Large intestine (tissue), 3 donors: ENCODE measurements around the gene MAP4K4. TPM values are rescaled to one million over a fixed set of nuclear protein-coding genes. Genes with fewer than 3 reads are reported as not detected.
"Not testable (repeated sequence)": the region's sequence is repeated elsewhere in the genome, so short reads cannot be mapped to it uniquely, and the experiment has no call there.

Experiments
- DNase-seq, 2 donors: peaks; one replicate each; pipeline versions ENCODE4 v3.0.0 to v3.0.0-alpha.2; 2013
- H3K27ac ChIP-seq: one replicate; pipeline ENCODE4 v1.5.1; 2013; ENCODE audit warnings: low read length
- H3K27me3 ChIP-seq: 2 replicates; pipeline ENCODE4 v1.6.1; 2013; ENCODE audit warnings: low read length; ENCODE audit not compliant: control insufficient read depth, insufficient read depth
- H3K36me3 ChIP-seq: 2 replicates; pipeline ENCODE4 v1.6.1; 2013; ENCODE audit warnings: low read length; ENCODE audit not compliant: control insufficient read depth, insufficient read depth
- H3K4me1 ChIP-seq: one replicate; pipeline ENCODE4 v1.6.1; 2013; ENCODE audit warnings: low read length; ENCODE audit not compliant: control insufficient read depth, insufficient read depth
- H3K4me3 ChIP-seq: one replicate; pipeline ENCODE4 v1.5.1; 2013; ENCODE audit warnings: low read length
- H3K9me3 ChIP-seq: one replicate; pipeline ENCODE4 v1.6.1; 2013; ENCODE audit warnings: mild to moderate bottlenecking, low read depth, low read length, moderate library complexity; ENCODE audit not compliant: control insufficient read depth
- WGBS: methylation state at CpG from one replicate; pipeline ENCODE4 v1.1.5; 2013; ENCODE audit warnings: low lambda C conversion rate; ENCODE audit not compliant: insufficient coverage; 5-methylcytosine and 5-hydroxymethylcytosine counted together
- polyA plus RNA-seq: library from polyadenylated mRNA; unstranded; fragments of 120-200 nt; gene quantifications from one replicate; pipeline ENCODE4 v1.2.1, GENCODE V29; 2013

Gene MAP4K4
- polyA plus RNA-seq, 1 donor, result 39.5 TPM

DNA sequence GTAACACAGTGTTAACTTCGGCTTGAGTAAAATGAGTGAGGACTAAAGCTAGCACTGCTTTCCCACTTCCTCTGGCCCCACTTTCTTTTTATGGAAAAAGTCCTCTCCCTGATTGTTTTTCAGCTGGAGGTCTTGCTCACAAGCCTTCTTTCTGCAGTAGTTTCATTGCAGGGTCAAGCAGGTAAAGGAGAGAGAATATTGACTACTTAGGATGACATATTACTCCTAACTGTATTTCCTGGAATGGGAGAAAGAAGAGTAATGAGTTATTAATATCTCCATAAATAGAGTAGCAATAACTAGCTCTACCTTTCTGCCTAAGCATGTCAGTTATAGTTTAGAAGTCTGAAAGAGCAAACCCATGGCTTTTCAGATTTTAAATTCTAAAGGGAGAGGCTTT lies 45.0 kb downstream of the MAP4K4 start:
- no peaks in the 10 kb centered on the region for H3K27me3 ChIP-seq
- H3K4me1 ChIP-seq, result peaks cover 11% of the 10 kb centered on the region
- WGBS, result no CpG with 5 or more reads among the region's 1 CpG
- DNase-seq, result no peak
- no peaks in the 10 kb centered on the region for H3K9me3 ChIP-seq
- H3K4me3 ChIP-seq, result no peak overlapping the region
- H3K27ac ChIP-seq, result no peak overlapping the region
- H3K36me3 ChIP-seq, result no peaks in the 10 kb centered on the region

GRCh38 chr2:101743288-101743687 lies 45.8 kb downstream of the MAP4K4 start:
- DNase-seq, result no peak

DNA sequence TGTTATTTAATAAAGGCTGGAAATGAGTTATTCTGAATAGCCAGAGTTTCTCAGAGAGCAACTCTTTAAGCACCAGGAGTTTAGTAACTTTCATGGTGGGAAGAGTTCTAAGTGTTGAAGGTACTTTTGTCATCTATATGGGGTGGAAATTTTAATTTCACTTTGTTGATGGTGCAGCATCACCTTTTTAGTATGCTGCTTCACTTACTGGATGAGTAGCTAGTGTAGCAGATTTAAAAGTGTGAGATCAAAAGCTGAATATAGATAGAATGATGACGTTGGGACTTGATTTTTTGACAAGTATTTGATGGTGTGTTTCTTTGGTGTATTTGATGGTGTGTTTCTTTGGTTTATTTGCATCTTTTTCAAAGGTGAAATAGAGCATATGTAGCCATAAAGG lies 47.3 kb downstream of the MAP4K4 start:
- H3K27ac ChIP-seq, result no peak overlapping the region
- H3K4me1 ChIP-seq, result peaks cover 7% of the 10 kb centered on the region
- H3K27me3 ChIP-seq, result no peaks in the 10 kb centered on the region
- no peaks in the 10 kb centered on the region for H3K36me3 ChIP-seq
- WGBS, result no CpG with 5 or more reads among the region's 1 CpG
- H3K9me3 ChIP-seq, result no peaks in the 10 kb centered on the region
- no peak for DNase-seq
- H3K4me3 ChIP-seq, result no peak overlapping the region

More at GRCh38 chr2:101743288-101743687, 45.8 kb downstream of the MAP4K4 start:
- Histone ChIP-seq H3K4me3 (no peak overlapping the region), H3K27me3 (no peaks in the 10 kb centered on the region), H3K36me3 (no peaks in the 10 kb centered on the region), H3K4me1 (peaks cover 7% of the 10 kb centered on the region), H3K27ac (no peak overlapping the region), H3K9me3 (no peaks in the 10 kb centered on the region)
- WGBS, result 100% methylated on average over 1 of the region's 3 CpGs

- Histone ChIP-seq H3K27me3 (no peaks in the 10 kb centered on the region), H3K9me3 (no peaks in the 10 kb centered on the region), H3K36me3 (no peaks in the 10 kb centered on the region), H3K4me1 (peaks cover 7% of the 10 kb centered on the region), H3K27ac (no peak overlapping the region), H3K4me3 (no peak overlapping the region)
- no CpG with 5 or more reads among the region's 4 CpGs for WGBS
- DNase-seq, result no peak
These were observed 48.5 kb downstream of the MAP4K4 start for GRCh38 chr2:101745711-101746694.

- Histone ChIP-seq H3K9me3 (no peaks in the 10 kb centered on the region), H3K36me3 (no peaks in the 10 kb centered on the region), H3K4me3 (no peak overlapping the region), H3K27ac (no peak overlapping the region), H3K4me1 (no peaks in the 10 kb centered on the region), H3K27me3 (no peaks in the 10 kb centered on the region)
- WGBS, result no CpG with 5 or more reads among the region's 1 CpG
- DNase-seq, result no peak
These were observed 50.5 kb downstream of the MAP4K4 start for GRCh38 chr2:101748000-101748399.

GRCh38 chr2:101748462-101748861 lies 51.0 kb downstream of the MAP4K4 start:
- WGBS, result no CpG with 5 or more reads among the region's 4 CpGs
- not testable (repeated sequence) for H3K9me3 ChIP-seq, H3K4me3 ChIP-seq, DNase-seq, H3K27me3 ChIP-seq, H3K27ac ChIP-seq, H3K4me1 ChIP-seq, H3K36me3 ChIP-seq

DNA sequence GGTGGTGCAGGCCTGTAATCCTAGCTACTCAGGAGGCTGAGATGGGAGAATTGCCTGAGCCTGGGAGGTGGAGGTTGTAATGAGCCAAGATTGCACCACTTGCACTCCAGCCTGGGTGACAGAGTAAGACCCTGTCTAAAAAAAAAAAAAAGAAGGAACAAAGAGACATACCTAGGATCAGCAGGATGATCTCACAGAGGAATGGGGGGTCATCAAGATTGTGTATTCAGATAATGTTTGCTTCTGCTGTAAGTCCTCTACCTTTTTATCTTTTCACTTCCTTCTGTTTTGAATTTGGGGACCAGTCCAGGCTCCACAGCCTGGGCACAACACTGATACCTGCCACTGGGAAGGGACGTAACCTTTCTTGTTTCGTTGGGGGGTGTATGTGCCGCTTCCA lies 53.2 kb downstream of the MAP4K4 start:
- no peak overlapping the region for H3K4me3 ChIP-seq
- H3K27ac ChIP-seq, result no peak overlapping the region
- no peaks in the 10 kb centered on the region for H3K9me3 ChIP-seq
- H3K36me3 ChIP-seq, result no peaks in the 10 kb centered on the region
- H3K4me1 ChIP-seq, result no peaks in the 10 kb centered on the region
- DNase-seq, result no peak
- no peaks in the 10 kb centered on the region for H3K27me3 ChIP-seq
- WGBS, result no CpG with 5 or more reads among the region's 3 CpGs

DNA sequence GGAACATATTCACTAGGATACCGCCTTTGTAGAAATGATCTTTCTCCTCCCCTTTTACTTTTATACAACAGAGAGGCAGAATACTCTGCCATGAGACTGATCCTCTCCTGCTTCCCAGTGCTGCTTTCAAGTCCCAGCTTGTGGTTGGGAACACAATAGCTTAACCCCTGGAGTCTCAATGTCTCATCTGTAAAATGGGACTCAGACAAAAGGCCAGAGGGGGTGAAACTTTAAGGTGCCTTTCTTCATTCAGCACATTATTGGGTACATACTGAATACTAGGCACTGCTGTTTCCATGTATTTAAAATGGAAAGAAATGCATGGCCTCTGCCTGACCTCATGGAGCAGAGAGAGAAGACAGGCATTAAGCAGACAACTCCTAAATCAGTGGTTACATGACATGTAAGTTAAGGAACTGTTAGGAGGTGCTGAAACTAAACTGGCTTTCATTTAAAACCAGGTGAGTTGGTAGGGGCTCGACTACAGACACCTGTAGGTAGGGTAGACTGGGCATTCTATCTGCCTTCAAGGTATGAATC lies 53.8 kb downstream of the MAP4K4 start:
- DNase-seq, result no peak
- Histone ChIP-seq H3K27me3 (no peaks in the 10 kb centered on the region), H3K27ac (no peak overlapping the region), H3K4me1 (no peaks in the 10 kb centered on the region), H3K9me3 (no peaks in the 10 kb centered on the region), H3K36me3 (no peaks in the 10 kb centered on the region), H3K4me3 (no peak overlapping the region)
- WGBS, result no CpG with 5 or more reads among the region's 2 CpGs

DNA sequence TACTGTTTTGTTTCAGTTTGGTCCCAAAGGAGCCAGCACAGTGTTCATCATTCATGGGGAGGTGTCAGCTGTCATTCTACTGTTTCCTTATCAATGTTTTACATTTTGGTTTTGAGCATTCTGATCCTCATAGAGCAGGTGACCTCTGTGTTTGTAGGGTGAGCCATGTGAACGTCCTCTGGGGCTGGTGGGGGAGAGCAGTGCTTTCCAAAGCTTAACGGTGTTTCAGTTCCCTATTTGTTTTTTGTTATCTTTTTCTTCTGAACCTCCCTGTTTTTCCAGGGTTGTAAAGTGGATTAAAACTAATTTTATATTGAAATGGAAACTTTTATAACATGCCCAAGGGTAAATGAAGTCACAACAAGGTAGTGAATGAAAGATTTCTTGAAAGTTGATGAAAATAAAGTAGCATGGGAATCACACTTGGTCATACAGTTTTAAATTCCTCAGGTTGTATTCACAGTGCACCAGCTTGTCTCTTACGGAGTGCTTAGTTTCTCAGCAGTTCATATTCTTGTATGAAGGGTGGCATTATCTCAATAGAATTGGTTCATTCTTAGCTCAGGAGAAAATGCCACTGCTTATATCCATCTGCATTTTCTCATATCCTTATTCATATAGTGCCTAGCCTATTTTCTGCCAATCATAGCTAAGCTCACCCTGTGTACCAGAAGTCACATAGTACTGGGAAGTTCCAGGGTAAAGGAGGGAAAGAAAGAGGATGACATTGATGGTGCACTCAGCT lies 54.5 kb downstream of the MAP4K4 start:
- no peak for DNase-seq
- no peaks in the 10 kb centered on the region for H3K27me3 ChIP-seq
- H3K4me3 ChIP-seq, result no peak overlapping the region
- H3K9me3 ChIP-seq, result no peaks in the 10 kb centered on the region
- H3K4me1 ChIP-seq, result no peaks in the 10 kb centered on the region
- no peak overlapping the region for H3K27ac ChIP-seq
- no peaks in the 10 kb centered on the region for H3K36me3 ChIP-seq
- WGBS, result no CpG with 5 or more reads among the region's 3 CpGs
